ENCODE data around the gene CTNNAL1. TPM values are rescaled to one million over a fixed set of nuclear protein-coding genes. Genes with fewer than 3 reads are reported as not detected.

The CTNNAL1 gene
- total and polyA plus RNA-seq, 2 donors (not counting 3 experiments of a cell fraction or from before 2014, with no cell fraction given) = 29.5 to 76.2 TPM

DNA sequence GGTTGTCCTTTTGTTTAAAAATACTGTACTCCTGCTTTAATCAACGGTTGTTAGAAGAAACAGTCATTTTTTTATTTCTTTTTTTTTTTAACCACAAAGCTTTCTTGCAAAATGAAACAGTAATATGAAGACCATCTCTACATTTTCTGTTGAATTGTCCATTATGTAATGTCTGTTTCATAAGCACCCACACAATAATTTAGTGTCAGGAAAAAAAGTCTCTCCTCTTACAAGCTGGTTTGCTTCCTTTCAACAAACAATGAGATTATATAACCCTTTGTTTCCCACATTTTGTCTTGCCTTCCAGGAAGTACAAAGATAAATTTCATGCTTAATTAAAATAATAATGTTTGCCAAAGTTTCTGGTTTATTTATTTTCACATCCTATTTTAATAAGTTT is 16.7 kb downstream of the CTNNAL1 start:
- no peak for DNase-seq (ENCODE audit: low read depth, low spot score)
- POLR2A ChIA-PET = no interaction called here
- H3K36me3 ChIP-seq (ENCODE audit: control insufficient read depth in 2 of 2, extremely low read depth in 1 of 2, insufficient read depth in 2 of 2, low read length in 2 of 2) = no peaks in the 10 kb centered on the region
- intact Hi-C loops (cut with micrococcal nuclease) = no loop called here
- CTCF ChIA-PET = interaction anchor here (1.2 to 2.0 kb wide), 3 partner anchors 15 to 44 kb away, joined by 3 to 7 read pairs (median 4); no protein-coding TSS in a partner anchor
- no peaks in the 10 kb centered on the region for H3K9me3 ChIP-seq (replicated peaks; ENCODE audit: control insufficient read depth, insufficient read depth, low read length)
- H4K20me1 ChIP-seq (replicated peaks; ENCODE audit: control insufficient read depth, extremely low read depth, insufficient read depth, low read length) = no peaks in the 10 kb centered on the region
- H3K27ac ChIP-seq (ENCODE audit: insufficient read depth, low read depth, low read length) = no peak overlapping the region
- no peak overlapping the region for H3K4me2 ChIP-seq (ENCODE audit: insufficient read depth, low read length)
- no peak overlapping the region for H2AFZ ChIP-seq (ENCODE audit: low read depth, low read length)
- no peak for TF ChIP-seq FOS (IDR thresholded peaks at IDR 0.05; ENCODE audit: borderline replicate concordance, insufficient read depth, low read length)
- TF ChIP-seq, protein P1, sequence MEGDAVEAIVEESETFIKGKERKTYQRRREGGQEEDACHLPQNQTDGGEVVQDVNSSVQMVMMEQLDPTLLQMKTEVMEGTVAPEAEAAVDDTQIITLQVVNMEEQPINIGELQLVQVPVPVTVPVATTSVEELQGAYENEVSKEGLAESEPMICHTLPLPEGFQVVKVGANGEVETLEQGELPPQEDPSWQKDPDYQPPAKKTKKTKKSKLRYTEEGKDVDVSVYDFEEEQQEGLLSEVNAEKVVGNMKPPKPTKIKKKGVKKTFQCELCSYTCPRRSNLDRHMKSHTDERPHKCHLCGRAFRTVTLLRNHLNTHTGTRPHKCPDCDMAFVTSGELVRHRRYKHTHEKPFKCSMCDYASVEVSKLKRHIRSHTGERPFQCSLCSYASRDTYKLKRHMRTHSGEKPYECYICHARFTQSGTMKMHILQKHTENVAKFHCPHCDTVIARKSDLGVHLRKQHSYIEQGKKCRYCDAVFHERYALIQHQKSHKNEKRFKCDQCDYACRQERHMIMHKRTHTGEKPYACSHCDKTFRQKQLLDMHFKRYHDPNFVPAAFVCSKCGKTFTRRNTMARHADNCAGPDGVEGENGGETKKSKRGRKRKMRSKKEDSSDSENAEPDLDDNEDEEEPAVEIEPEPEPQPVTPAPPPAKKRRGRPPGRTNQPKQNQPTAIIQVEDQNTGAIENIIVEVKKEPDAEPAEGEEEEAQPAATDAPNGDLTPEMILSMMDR (IDR thresholded peaks at IDR 0.05; ENCODE audit: extremely low read depth in 1 of 2, insufficient read depth in 1 of 2, low read depth in 1 of 2, low read length in 2 of 2) = no peak
- FAIRE-seq = no peak
- BruUV-seq (replicated peaks) = no TSS peak
- dilution Hi-C loops (cut with MboI; ENCODE audit: extremely low pct_ligation_motif_present, low sequenced_read_pairs) = no loop called here
- H3K27me3 ChIP-seq (ENCODE audit: control insufficient read depth in 2 of 2, insufficient read depth in 2 of 2, low read length in 2 of 2) = no peaks in the 10 kb centered on the region
- no peak overlapping the region for H3K9ac ChIP-seq (replicated peaks; ENCODE audit: extremely low read depth, insufficient read depth, low read length)
- H3K9me1 ChIP-seq (replicated peaks; ENCODE audit: control insufficient read depth, extremely low read depth, insufficient read depth, low read length) = no peaks in the 10 kb centered on the region
- peaks cover 58% of the 10 kb centered on the region for H3K79me2 ChIP-seq (ENCODE audit: control insufficient read depth, insufficient read depth, low read length)
- no peak overlapping the region for H3K4me3 ChIP-seq (replicated peaks in 1 of 3; ENCODE audit: insufficient read depth in 1 of 3, low read depth in 1 of 3, low read length in 3 of 3)
- H3K4me1 ChIP-seq (ENCODE audit: control insufficient read depth, extremely low read depth, insufficient read depth, low read length) = peaks cover 45% of the 10 kb centered on the region

DNA sequence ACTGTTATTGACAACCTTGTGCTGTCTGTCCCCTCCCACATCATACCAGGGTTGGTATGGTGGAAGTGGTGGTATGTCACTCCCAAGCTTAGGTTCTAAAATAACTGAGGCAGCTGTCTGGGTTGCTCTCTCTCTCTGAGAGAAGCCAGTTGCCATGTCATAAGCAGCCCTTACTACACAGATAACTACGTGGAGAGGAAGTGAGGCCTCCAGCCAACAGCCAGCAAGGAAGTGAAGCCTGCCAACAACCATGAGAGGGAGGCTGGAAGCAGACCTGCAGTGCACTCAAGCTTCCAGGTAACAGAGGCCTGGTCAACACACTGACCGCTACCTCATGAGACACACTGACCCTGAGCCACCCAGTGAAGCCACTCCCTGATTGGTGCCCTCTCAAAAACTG is 18.6 kb downstream of the CTNNAL1 start:
- H3K27me3 ChIP-seq (ENCODE audit: control insufficient read depth in 2 of 2, insufficient read depth in 2 of 2, low read length in 2 of 2) = no peaks in the 10 kb centered on the region
- dilution Hi-C loops (cut with MboI; ENCODE audit: extremely low pct_ligation_motif_present, low sequenced_read_pairs) = no loop called here
- TF ChIP-seq POLR2A (IDR thresholded peaks at IDR 0.05; ENCODE audit: low read depth, low read length) (no peak), MAX (IDR thresholded peaks at IDR 0.05; ENCODE audit: insufficient read depth, insufficient read length) (no peak), MYC (IDR thresholded peaks at IDR 0.05; ENCODE audit: low read depth, low read length) (peak; percentile 12), JUN (IDR thresholded peaks at IDR 0.05; ENCODE audit: borderline replicate concordance, insufficient read depth, insufficient read length, low read depth) (no peak), FOS (IDR thresholded peaks at IDR 0.05; ENCODE audit: borderline replicate concordance, insufficient read depth, low read length) (no peak), GATA2 (IDR thresholded peaks at IDR 0.05; ENCODE audit: insufficient read depth, insufficient read length, low read depth, low read length) (peak; percentile 58), EZH2 (IDR thresholded peaks at IDR 0.05; ENCODE audit: borderline replicate concordance, low read depth, low read length, severe bottlenecking) (no peak), POLR2AphosphoS5 (IDR thresholded peaks at IDR 0.05; ENCODE audit: insufficient read depth, low read depth, low read length) (peak; percentile 56)
- TF ChIP-seq, protein P1 (IDR thresholded peaks at IDR 0.05; ENCODE audit: extremely low read depth in 1 of 2, insufficient read depth in 1 of 2, low read depth in 1 of 2, low read length in 2 of 2) = no peak
- H3K4me2 ChIP-seq (ENCODE audit: insufficient read depth, low read length) = peak overlapping the region; percentile 1
- no peak overlapping the region for H3K4me3 ChIP-seq (replicated peaks in 1 of 3; ENCODE audit: insufficient read depth in 1 of 3, low read depth in 1 of 3, low read length in 3 of 3)
- H2AFZ ChIP-seq (ENCODE audit: low read depth, low read length) = no peak overlapping the region
- H3K4me1 ChIP-seq (ENCODE audit: control insufficient read depth, extremely low read depth, insufficient read depth, low read length) = peaks cover 50% of the 10 kb centered on the region
- peak; percentile 95 for DNase-seq (ENCODE audit: low read depth, low spot score)
- BruUV-seq (replicated peaks) = no TSS peak
- no peaks in the 10 kb centered on the region for H3K9me1 ChIP-seq (replicated peaks; ENCODE audit: control insufficient read depth, extremely low read depth, insufficient read depth, low read length)
- no peaks in the 10 kb centered on the region for H4K20me1 ChIP-seq (replicated peaks; ENCODE audit: control insufficient read depth, extremely low read depth, insufficient read depth, low read length)
- intact Hi-C loops (cut with micrococcal nuclease) = loop anchor here (1.0 to 5.0 kb wide), 2 partner anchors 18 to 118 kb away; no protein-coding TSS in a partner anchor
- H3K79me2 ChIP-seq (ENCODE audit: control insufficient read depth, insufficient read depth, low read length) = peaks cover 50% of the 10 kb centered on the region
- FAIRE-seq = peak; percentile 83
- H3K9ac ChIP-seq (replicated peaks; ENCODE audit: extremely low read depth, insufficient read depth, low read length) = no peak overlapping the region
- CTCF ChIA-PET = interaction anchor here (1.2 kb wide), 1 partner anchor 40 kb away, joined by 4 read pairs; no protein-coding TSS in a partner anchor
- H3K36me3 ChIP-seq (ENCODE audit: control insufficient read depth in 2 of 2, extremely low read depth in 1 of 2, insufficient read depth in 2 of 2, low read length in 2 of 2) = peaks cover 0 to 3% of the 10 kb centered on the region in 2 experiments
- H3K27ac ChIP-seq (ENCODE audit: insufficient read depth, low read depth, low read length) = peak overlapping the region; percentile 49
- POLR2A ChIA-PET = no interaction called here
- H3K9me3 ChIP-seq (replicated peaks; ENCODE audit: control insufficient read depth, insufficient read depth, low read length) = no peaks in the 10 kb centered on the region
